ENCODE data around the gene RBP4.

Gene RBP4

DNA sequence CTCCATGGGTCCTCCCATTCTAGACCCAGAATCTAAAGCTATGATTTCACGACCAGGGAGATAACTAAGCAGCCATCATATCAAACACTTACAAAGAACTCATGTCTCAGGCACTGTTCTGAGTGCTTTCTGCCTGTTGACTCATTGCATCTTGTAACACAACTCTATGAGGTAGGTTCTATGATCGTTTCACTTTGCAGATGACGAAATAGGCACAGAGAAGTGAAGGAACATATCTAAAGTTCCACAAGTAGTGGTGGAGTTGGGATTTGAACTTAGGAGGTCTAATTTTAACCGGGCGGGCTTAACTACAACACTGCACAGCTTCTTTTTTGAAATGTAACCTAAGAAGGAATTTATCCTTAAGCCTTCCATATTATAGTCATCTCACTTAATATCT is 2.9 kb downstream of the RBP4 start (continued):
- TF ChIP-seq PPARA (CRISPR knock-in tag; IDR thresholded peaks at IDR 0.05; ENCODE audit: borderline replicate concordance) (no peak), CSDC2 (CRISPR knock-in tag; IDR thresholded peaks at IDR 0.05) (no peak)

- ATAC-seq, result no peak
- TF ChIP-seq TOX (CRISPR knock-in tag; IDR thresholded peaks at IDR 0.05; ENCODE audit: borderline replicate concordance), result no peak
- no peak for TF ChIP-seq ZNF70 (CRISPR knock-in tag; IDR thresholded peaks at IDR 0.05)
- no peak for TF ChIP-seq PATZ1 (CRISPR knock-in tag; IDR thresholded peaks at IDR 0.05; ENCODE audit: borderline replicate concordance)
- no peak for TF ChIP-seq SNAI2 (CRISPR knock-in tag; IDR thresholded peaks at IDR 0.05)
- no peak for TF ChIP-seq ZFP3 (CRISPR knock-in tag; IDR thresholded peaks at IDR 0.05)
- TF ChIP-seq GLIS3 (CRISPR knock-in tag; IDR thresholded peaks at IDR 0.05), result no peak
- TF ChIP-seq, protein P1, sequence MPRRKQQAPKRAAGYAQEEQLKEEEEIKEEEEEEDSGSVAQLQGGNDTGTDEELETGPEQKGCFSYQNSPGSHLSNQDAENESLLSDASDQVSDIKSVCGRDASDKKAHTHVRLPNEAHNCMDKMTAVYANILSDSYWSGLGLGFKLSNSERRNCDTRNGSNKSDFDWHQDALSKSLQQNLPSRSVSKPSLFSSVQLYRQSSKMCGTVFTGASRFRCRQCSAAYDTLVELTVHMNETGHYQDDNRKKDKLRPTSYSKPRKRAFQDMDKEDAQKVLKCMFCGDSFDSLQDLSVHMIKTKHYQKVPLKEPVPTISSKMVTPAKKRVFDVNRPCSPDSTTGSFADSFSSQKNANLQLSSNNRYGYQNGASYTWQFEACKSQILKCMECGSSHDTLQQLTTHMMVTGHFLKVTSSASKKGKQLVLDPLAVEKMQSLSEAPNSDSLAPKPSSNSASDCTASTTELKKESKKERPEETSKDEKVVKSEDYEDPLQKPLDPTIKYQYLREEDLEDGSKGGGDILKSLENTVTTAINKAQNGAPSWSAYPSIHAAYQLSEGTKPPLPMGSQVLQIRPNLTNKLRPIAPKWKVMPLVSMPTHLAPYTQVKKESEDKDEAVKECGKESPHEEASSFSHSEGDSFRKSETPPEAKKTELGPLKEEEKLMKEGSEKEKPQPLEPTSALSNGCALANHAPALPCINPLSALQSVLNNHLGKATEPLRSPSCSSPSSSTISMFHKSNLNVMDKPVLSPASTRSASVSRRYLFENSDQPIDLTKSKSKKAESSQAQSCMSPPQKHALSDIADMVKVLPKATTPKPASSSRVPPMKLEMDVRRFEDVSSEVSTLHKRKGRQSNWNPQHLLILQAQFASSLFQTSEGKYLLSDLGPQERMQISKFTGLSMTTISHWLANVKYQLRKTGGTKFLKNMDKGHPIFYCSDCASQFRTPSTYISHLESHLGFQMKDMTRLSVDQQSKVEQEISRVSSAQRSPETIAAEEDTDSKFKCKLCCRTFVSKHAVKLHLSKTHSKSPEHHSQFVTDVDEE (CRISPR knock-in tag; IDR thresholded peaks at IDR 0.05), result no peak
- TF ChIP-seq, protein P2, sequence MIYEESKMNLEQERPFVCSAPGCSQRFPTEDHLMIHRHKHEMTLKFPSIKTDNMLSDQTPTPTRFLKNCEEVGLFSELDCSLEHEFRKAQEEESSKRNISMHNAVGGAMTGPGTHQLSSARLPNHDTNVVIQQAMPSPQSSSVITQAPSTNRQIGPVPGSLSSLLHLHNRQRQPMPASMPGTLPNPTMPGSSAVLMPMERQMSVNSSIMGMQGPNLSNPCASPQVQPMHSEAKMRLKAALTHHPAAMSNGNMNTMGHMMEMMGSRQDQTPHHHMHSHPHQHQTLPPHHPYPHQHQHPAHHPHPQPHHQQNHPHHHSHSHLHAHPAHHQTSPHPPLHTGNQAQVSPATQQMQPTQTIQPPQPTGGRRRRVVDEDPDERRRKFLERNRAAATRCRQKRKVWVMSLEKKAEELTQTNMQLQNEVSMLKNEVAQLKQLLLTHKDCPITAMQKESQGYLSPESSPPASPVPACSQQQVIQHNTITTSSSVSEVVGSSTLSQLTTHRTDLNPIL (CRISPR knock-in tag; IDR thresholded peaks at IDR 0.05; ENCODE audit: low read depth), result no peak
- TF ChIP-seq, protein P3, sequence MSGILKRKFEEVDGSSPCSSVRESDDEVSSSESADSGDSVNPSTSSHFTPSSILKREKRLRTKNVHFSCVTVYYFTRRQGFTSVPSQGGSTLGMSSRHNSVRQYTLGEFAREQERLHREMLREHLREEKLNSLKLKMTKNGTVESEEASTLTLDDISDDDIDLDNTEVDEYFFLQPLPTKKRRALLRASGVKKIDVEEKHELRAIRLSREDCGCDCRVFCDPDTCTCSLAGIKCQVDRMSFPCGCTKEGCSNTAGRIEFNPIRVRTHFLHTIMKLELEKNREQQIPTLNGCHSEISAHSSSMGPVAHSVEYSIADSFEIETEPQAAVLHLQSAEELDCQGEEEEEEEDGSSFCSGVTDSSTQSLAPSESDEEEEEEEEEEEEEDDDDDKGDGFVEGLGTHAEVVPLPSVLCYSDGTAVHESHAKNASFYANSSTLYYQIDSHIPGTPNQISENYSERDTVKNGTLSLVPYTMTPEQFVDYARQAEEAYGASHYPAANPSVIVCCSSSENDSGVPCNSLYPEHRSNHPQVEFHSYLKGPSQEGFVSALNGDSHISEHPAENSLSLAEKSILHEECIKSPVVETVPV (CRISPR knock-in tag; IDR thresholded peaks at IDR 0.05), result no peak
- no peak for TF ChIP-seq ZNF8 (CRISPR knock-in tag; IDR thresholded peaks at IDR 0.05)
- TF ChIP-seq RARB (CRISPR knock-in tag; IDR thresholded peaks at IDR 0.05), result no peak
- TF ChIP-seq ESRRG (CRISPR knock-in tag; IDR thresholded peaks at IDR 0.05), result no peak
- TF ChIP-seq ISL1 (CRISPR knock-in tag; IDR thresholded peaks at IDR 0.05), result no peak
- no peak for TF ChIP-seq BACH2 (CRISPR knock-in tag; IDR thresholded peaks at IDR 0.05; ENCODE audit: borderline replicate concordance)
- no peak for TF ChIP-seq ZFP30 (CRISPR knock-in tag; IDR thresholded peaks at IDR 0.05)
- no peak for TF ChIP-seq TCF4 (CRISPR knock-in tag; IDR thresholded peaks at IDR 0.05; ENCODE audit: borderline replicate concordance)
- no peak for TF ChIP-seq ZNF565 (CRISPR knock-in tag; conservative IDR thresholded peaks at IDR 0.05; ENCODE audit: low read depth)
These were observed 3.9 kb downstream of the RBP4 start for GRCh38 chr10:93597075-93597599.

DNA sequence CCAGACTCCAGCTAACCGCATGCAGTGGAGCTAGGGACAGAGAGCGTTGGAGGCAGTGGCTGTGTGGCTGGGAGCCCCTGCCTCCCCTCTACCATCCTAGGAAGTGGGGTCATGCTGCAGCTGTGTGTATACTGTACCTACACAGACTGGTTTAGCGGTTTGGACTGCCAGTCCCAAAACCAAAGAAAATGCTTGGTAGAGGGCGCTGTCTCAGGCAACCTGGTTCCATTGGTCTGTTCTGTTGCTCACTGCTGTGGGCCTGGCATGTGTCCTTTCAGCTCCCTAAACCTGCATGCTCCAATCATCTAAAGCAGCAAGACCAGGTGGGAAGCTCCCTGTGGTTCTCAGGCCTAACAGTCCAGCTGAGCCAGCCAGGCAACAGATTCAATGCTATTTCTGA is 4.5 kb downstream of the RBP4 start:
- no peak for ATAC-seq

More for the DNA sequence above, 4.5 kb downstream of the RBP4 start:
- TF ChIP-seq BACH2 (CRISPR knock-in tag; IDR thresholded peaks at IDR 0.05; ENCODE audit: borderline replicate concordance), result no peak
- TF ChIP-seq RARB (CRISPR knock-in tag; IDR thresholded peaks at IDR 0.05), result no peak
- no peak for TF ChIP-seq ESRRG (CRISPR knock-in tag; IDR thresholded peaks at IDR 0.05)
- no peak for TF ChIP-seq PPARA (CRISPR knock-in tag; IDR thresholded peaks at IDR 0.05; ENCODE audit: borderline replicate concordance)
- TF ChIP-seq, protein P4, sequence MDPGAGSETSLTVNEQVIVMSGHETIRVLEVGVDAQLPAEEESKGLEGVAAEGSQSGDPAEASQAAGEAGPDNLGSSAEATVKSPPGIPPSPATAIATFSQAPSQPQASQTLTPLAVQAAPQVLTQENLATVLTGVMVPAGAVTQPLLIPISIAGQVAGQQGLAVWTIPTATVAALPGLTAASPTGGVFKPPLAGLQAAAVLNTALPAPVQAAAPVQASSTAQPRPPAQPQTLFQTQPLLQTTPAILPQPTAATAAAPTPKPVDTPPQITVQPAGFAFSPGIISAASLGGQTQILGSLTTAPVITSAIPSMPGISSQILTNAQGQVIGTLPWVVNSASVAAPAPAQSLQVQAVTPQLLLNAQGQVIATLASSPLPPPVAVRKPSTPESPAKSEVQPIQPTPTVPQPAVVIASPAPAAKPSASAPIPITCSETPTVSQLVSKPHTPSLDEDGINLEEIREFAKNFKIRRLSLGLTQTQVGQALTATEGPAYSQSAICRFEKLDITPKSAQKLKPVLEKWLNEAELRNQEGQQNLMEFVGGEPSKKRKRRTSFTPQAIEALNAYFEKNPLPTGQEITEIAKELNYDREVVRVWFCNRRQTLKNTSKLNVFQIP (CRISPR knock-in tag; IDR thresholded peaks at IDR 0.05; ENCODE audit: borderline replicate concordance, low read depth), result no peak
- no peak for TF ChIP-seq TCF4 (CRISPR knock-in tag; IDR thresholded peaks at IDR 0.05; ENCODE audit: borderline replicate concordance)
- TF ChIP-seq ZNF8 (CRISPR knock-in tag; IDR thresholded peaks at IDR 0.05), result no peak
- TF ChIP-seq ZNF70 (CRISPR knock-in tag; IDR thresholded peaks at IDR 0.05), result no peak
- no peak for TF ChIP-seq ZNF565 (CRISPR knock-in tag; conservative IDR thresholded peaks at IDR 0.05; ENCODE audit: low read depth)
- no peak for TF ChIP-seq CSDC2 (CRISPR knock-in tag; IDR thresholded peaks at IDR 0.05)

All from SK-N-SH treated with all-trans-retinoic acid at 6 μM for 48 hours (cell line).